ENCODE measurements around the gene COMMD4.
"Not testable (repeated sequence)": the region's sequence is repeated elsewhere in the genome, so short reads cannot be mapped to it uniquely, and the experiment has no call there.

COMMD4 gene

DNA sequence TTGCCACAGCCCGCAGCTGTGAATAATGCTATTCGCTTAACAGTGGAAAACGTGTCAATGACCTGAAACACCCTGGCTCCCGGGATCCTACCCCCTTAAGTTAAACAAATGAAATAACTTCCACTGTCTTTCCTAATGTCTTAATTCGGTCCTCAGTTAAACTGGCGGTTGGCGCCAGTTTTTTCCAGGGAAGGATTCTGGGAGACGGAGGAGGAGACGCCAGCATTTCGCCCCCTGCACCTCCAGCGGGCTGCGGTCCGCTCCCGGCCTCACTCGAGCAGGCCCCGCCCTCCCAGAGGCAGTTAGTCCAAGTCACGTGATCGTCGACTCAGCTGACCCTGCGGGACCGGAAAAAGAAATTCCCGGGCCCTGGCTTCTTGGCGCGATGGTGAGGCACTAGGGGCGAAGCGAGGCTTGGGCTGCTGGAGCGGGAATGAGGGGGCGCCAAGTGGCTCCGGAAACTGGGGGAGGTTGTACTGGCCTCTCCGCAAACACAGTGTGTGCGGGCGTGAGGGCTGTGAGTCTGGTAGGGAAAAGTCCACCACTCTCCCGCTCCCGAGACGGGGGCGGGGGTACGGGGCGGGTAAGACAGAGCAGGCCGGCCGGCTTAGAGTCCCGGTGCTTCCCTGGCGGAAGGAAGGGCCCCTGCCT is at the start of gene COMMD4:
COMMD4 (plus strand) TSS at position 359 of the 651 bp plus-strand sequence; CDS start at position 386, 27 bp downstream.
- DNase-seq = peak; percentile 92

DNA sequence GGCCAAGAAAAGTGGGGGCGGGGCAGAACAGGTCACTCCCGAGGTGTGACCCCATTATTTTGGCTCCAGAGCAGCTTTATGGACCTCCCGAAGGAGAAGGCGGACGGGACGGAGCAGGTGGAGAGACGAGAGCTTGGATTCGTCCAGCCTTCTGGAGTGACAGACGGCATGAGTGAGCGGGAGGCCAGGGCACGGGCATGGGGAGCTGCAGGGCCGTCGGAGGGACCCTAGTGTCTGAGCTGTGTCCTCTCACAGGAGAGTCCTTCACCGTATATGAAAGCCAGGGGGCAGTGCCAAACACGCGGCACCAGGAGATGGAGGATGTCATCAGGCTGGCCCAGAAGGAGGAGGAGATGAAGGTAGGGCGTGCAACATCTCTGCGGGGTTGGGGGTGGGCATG is 42.2 kb upstream of the COMMD4 start:
- not testable (repeated sequence) for DNase-seq

DNA sequence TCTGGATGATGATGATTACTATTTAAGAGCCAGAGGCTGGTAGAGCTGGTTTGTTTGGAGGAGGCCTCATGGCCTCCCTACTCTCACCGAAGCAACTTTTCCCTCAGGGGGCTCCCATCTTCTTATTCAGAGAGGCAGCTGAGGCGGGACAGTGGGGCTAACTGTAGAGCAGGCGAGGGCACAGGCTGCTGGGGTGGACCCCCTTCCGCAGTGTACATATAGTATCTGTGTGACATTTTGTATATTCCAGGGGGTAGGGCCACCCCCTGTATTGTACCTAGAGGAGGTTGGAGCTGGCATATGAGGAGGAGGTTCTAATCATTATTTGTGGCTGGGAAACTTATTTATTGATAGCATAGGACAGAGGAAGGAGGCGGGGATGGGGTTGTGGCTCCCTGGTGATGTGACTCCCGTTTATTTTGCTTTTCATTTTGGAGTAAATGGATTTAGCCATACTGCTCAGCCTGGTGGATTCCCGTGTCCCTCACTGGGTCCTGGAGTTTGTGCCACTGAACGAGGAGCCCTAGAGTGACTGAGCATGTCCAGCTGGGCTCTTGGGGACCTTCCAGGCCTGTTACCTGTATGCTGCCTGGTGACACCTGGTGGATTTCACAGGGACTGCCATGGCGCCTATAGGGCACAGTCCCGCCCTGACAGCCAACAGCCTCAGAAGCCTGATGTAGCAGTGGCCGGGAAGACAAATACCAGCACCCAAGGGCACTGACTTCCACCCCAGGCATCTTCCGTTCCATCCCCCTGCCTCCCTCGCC is 37.1 kb upstream of the COMMD4 start:
- DNase-seq = not testable (repeated sequence)

DNA sequence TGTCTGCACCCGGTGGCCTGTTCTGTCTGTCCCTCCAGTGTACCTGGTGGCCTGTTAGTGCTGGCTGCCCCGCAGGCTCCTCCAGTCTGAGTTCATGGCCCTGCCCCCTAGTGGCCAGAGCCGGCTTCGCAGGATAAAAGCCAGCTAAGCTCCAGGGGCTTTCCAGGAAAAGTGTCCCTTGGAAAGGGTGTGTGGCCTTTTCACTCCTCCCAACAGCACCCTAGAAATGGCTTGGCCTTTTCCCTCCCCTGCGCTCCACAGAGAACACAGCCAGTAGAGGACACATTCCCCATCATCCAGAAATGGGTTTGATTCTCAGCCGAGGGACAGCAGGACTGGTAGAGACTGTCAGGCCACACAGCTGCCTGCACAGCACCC is 36.6 kb upstream of the COMMD4 start:
- peak; percentile 90 for DNase-seq

DNA sequence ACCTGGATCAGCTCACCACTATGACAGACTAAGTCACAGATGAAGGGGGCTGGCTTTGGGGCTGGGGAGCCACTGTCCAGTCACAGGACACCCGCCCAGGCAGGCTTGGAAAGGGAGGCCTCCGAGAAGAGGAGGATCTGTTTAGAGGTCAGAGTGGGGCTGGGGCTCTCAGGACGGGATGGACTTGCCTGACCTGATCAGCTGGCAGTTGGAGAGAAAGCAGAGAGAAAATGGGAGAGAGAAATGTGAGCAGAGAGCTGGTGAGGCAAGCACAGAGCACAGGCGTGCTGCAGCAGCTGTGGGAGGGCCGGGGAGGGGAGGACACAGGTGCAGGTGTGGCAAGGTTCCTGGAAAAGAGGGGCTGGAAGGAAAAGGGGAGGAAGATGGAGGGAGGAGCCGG is 35.8 kb upstream of the COMMD4 start:
- DNase-seq = not testable (repeated sequence)

DNA sequence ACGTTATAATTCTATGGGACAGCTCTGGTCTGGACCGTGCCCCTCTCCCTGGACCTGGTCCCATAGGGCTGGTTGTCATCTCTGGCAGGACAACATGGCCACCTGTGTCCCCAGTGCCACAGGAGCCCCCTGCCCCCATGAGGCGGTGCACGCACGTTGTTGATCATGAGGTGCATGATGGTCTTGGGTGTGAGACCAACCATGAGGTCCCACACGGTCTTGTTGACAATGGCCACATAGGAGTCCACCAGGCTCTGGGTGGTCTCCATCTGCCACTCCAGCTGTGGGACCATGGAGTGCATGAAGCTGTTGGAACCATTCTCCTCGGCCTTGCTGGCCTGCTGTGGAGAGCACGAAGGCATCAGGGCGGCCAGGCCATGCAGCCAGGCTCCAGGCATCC is 33.5 kb upstream of the COMMD4 start:
- peak; percentile 50 for DNase-seq

DNA sequence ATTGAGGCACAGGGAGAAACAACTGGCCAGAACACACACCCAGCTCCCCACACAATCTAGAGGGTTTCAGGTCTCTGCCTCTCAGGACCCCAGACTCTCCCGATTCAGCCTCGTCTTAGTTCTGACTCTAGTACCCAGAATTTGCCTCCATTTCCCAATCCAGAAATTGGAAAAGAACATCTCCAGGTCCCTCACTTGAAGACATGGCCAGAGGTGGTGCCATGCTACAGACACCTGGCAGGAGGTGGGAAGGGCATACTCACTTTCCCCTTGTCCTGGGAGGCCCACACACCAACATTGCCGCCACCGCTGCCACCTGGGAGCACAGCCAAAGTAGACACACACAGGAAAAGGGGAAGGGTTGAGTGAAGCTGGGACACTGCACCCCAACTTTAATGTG is 33.1 kb upstream of the COMMD4 start:
- DNase-seq = peak; percentile 21

DNA sequence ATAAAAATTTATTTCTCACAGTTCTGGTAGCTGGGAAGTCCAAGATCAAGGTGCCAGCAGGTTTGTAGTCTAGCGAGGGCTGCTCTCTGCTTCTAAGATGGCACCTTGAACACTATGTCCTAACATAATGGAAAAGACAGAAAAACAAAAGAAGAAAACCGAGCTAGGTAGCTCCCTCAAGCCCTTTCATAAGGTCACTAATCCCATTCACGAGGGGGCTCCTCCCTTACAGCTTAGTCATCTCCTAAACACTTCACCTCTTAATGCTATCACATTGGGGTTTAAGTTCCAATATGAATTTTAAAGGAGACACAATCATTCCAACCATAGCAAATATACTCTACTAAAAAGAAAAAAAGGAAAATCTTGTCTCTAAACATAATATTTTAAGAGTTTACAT is 29.7 kb upstream of the COMMD4 start:
- DNase-seq = no peak

DNA sequence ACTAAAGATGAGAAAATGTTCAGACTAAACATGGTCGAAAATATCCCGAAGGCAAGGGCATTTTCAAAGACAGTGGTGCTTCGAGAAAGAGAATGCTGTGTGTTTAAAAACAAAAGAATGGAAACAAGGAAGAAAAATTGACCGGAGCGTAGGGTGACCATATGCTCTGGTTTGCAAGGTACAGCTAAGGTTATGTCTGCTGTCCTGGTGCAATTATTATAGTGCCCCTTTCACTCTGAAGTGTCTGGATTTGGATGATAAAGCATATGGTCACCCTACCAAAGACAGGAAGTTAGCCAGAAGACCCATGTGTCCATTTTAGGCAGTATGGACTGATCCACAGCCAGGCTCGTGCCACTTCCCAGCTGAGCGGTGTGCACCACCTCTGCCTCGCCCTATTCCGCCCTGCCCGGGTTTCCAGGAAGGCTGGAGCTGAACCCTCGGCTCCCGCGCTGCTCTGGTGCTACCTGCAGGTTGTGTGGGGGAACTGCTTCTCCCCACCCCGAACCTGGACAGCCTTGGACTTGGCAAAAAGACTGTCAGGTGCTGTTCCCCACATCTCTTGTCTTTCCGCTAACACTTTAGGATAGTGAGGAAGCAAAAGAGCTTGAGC is 28.0 kb upstream of the COMMD4 start:
- DNase-seq = peak; percentile 58

DNA sequence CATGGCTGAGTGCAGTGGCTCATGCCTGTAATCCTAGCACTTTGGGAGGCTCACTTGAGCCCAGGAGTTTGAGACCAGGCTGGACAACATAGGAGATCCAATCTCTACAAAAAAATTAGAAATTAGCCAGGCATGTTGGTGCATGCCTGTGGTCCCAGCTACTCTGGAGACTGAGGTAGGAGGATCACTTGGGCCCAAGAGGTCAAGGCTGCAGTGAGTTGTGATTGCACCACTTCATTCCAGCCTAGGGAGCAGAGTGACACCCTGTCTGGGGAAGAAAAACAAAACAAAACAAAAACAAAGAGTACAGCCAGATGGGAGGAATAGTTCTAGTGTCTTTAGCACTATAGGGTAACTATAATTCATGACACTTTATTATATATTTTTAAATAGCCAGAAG is 26.2 kb upstream of the COMMD4 start:
- peak; percentile 3 for DNase-seq

DNA sequence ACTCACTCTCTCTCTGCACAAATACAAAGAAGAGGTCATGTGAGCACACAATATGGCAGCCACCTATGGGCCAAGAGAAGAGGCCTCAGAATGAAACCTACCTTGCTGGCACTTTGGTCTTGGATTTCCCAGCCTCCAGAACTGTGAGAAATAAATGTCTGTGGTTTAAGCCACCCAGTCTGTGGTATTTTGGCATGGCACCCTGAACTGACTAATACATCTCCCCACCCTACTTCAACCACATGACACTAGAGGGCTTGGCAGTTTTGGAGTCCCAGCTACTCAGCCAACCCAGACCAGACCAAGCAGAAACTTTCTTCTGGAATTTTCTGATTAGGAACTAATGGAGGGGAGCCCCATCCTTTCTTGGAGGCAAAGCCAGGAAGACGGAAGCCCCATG is 23.3 kb upstream of the COMMD4 start:
- peak; percentile 38 for DNase-seq

DNA sequence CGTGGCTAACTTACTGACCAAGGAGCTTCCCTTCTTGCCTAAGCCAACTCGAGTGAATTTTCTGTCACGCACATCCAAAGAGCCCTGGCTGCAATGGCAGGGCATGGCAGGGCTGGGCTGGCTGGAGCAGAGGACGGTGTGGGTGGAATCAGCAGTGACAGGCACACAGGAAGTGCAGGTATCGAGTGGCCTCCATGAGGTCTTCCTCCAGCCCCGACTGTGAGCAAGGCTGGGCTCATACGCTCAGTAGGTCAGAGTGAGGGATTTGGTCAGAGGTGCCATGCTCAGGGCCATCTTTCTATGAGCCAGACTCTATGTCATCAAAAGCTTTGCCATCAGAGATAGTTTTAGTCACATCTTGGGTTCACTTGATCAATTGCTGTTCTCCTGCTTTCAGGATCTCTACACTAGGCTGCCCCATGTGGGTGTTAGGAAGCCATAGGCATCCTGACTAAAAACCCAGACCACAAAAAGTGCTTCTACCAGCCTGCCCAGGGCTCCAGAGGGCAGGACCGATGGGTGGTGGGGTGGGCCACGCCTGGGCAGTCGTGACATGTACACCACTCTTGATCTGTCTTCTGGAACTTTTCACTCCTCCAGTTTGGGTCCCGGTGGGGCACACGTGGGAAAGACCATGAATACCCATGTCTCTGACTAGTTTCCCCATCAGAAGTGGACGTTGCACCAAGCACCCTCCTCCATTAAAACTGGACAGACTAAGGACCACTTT is 22.6 kb upstream of the COMMD4 start:
- peak; percentile 37 for DNase-seq

DNA sequence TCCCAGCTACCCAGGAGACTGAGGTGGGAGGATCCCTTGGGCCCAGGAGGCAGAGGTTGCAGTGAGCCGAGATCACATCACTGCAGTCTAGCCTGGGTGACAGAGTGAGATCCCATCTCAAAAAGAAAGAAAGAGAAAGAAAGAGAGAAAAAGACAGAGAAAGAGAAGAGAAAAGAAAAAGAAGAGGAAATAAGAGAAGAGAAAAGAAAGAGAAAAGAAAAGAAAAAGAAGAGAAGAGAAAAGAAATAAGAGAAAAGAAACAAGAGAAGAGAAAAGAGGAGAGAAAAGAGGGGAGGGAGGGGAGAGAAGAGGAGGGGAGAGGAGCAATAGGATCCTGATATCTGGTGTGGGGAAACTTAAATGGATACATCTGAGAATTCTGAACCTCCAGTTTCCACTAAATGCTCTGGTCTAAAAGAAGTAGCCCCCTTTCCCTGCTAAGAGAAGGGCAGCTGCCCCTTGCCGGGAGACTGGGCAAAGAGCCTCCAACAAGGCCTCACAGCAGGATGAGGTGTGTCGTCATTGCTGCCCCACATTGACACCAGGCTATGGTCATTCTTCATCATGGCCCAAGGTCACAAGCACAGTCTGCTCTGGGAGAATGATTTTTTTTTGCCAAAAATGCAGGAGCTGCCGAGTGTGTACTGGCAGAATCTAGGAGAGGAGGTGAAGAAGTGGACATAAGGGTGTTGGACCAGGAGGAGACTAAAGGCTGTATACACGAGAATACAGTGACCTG is 21.1 kb upstream of the COMMD4 start:
- peak; percentile 48 for DNase-seq

DNA sequence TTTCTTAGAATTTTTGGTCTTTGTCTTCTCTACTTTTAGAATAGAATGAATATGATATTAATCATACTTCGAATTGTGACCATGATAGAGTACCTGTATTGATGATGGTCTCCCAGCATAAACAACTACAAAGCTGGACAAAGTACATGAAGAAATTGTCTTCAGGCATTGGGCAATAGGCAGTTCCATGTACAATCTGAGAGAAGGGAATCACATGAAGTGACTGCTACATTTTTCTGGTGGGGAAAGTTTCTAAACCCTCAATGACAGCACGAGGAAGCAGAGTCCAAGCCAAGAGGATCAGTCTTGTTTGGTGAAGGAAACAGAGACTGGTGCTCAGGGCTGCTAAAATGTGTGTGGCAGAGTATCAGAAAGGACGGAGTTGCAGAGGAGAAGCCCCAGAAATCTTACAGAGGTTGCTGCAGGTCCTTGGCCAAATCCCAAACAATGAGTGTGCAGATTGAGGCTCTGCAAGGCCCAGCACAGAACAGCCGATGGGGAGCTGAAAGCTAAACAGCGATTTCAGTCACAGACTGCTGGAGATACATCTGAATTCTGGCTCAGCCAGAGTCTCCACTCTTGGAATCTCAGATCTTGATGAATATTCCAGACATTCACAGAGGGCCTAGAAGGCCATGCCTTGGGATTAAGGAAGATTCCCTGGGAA is 16.5 kb upstream of the COMMD4 start:
- DNase-seq = peak; percentile 13

DNA sequence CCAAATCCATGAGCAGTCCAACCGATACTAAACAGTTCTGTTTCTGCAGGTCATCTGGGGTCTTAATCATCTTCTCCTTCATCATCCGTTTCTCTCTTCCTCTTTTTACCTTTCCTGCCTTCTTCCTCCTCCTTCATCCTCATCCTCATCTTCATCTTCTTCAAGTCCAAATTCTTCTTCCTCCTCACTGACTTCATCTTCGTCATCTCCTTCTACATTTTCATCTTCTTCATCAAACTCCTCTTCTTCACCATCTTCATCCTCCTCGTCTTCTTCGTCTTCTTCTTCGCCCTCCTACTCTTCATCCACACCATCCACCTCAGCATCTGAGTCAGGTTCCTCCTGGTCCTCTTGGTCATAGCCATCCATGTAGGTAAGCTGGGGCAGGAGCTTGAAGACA is 14.2 kb upstream of the COMMD4 start:
- DNase-seq = peak; percentile 9

DNA sequence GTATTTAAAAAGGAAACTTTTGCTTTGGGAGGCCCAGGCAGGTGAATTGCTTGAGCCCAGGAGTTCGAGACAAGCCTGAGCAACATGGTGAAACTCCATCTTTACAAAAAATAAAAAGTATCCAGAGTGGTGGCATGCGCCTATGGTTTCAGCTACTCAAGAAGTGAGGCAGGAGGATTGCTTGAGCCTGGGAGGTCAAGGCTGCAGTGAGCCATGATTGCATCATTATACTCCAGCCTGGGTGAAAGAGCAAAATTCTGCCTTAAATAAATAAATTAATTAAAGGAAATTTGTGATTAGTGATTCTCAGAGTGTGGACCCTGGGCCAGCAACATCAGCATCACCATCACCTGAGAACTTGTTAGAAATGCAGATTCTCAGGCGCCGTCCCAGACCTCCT is 9.9 kb upstream of the COMMD4 start:
- DNase-seq = peak; percentile 2

DNA sequence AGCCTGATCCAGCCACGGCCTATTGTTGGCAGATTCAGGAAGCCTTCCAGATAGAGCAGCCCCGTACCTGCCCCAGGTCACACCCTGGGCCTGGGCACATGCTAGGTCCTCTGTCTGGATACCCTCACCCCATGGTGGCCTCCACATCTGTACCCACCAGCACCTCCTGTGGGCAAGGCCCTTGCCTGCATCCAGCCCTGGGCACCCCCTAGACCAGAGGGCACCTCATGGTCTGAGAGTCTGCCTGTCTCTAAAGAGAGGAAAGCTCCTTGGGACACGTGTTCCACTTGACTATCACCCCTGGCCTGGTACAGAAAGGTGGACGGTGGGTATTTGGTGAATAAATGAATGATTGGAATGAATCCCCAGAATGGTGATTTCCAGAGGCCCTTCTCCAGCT is 8.9 kb upstream of the COMMD4 start:
- DNase-seq = peak; percentile 48

DNA sequence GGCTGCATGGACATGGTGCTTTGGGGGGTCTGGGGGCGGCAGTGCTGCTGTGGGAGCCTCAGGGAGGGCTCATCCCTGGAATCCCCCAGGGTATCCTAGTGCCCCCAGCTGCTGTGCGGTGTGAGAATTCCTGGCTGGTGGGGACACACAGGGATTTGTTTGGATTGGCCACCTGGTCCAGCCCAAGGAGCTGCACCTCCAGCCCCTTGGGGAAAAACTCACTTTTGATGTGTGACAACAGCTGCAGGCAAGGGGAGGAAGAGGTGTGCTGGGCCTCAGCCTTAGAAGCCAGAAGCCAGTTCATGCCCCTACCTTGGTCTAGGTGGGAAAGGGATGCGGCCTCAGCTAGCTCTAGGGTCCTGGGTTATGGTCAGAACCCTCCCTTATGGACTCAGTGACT is 8.4 kb upstream of the COMMD4 start:
- DNase-seq = peak; percentile 38

DNA sequence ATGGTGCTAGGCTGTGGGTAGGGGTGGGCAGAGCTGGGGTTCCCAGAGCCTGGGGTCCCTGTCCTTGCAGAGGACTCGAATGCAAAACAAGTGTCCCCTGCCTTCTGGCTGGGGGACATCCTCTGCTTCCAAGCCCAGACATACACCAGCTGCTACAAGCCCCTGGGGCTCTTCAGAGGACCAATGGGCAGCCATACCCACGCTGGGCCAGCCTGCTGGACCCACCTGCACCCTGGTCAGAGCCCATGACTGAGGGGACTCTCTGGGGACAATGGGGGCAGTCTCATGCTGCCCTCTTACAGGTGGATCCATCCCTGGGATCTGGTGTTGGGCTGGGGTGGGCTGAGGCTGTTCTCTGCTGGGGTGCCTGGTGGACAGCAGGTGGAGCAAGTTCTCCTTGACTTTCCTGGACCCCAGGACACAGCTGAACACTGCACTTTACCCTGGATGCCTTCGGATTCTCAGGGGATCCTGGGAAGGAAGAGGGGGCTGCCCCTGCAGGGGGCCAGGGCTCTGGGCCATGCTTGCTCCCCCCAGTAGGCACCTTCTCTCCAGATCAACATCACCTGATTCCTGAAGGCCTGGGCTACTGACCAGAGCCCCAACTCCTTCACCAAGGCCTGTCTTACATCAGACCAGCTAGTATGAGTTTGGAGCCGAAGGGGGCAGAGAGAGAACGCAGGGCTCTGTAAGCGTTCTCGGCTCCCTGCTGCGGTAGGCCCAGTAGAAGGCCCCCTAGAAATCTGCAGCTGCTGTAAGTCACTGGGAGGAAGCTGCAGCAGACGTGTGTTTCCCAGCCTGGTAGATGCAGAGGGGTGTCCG is 7.2 kb upstream of the COMMD4 start:
- DNase-seq = peak; percentile 55

DNA sequence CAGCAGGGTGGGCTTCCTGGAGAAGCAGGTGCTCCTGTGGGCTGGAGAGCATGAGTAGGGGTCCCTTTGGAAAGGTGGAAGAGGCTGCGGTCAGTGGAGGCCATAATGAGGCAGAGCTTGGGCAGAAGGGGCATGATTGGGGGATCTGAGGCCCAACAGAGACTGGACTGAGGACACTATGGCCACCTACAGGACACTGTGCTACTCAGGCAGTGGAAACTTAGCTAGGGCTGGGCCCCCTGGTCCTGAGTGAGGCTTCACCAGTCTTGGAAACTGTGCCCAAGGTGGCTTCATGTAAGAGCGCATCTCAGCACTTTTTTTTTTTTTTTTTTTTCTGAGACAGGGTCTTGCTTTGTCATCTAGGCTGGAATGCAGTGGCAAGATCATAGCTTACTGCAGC is 6.3 kb upstream of the COMMD4 start:
- no peak for DNase-seq

DNA sequence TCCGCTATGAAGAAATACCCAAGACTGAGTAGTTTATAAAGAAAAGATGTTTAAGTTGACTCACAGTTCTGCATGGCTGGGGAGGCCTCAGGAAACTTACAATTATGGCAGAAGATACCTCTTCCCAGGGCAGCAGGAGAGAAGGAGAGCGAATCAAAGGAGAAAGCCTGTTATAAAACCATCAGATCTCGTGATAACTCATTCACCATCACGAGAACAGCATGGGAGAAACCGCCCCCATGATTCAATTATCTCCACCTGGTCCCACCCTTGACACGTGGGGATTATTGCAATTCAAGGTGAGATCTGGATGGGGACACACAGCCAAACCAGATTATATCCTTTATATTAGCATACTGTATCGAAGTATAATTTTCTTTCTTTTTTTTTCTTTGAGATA is 3.8 kb upstream of the COMMD4 start:
- not testable (repeated sequence) for DNase-seq
